H1 (cell line): ENCODE measurements around the gene MED6. TPM values are rescaled to one million over a fixed set of nuclear protein-coding genes. Genes with fewer than 3 reads are reported as not detected.

Experiments
- CTCF ChIA-PET: fragments of 300-600 bp; sonication (Branson Sonifier 250); formaldehyde crosslinking; loops from one replicate; lab custom pipeline; 2021; ENCODE audit not compliant: partially characterized antibody; lab: Charles Lee
- POLR2A ChIA-PET: fragments of 300-600 bp; sonication (Branson Sonifier 250); formaldehyde crosslinking; loops from one replicate; lab custom pipeline; 2021; ENCODE audit warnings: inconsistent platforms; ENCODE audit not compliant: partially characterized antibody; lab: Charles Lee
- DNase-seq, 2 experiments: peaks; one replicate each; pipeline versions ENCODE4 v3.0.0 to v3.0.0-alpha.2; 2010 to 2022; ENCODE audit warnings: low spot score in 2 of 2, low read depth in 1 of 2, mixed read lengths in 1 of 2
- FAIRE-seq: peaks from 2 replicates; lab custom pipeline; 2011; peaks lifted over from hg19 to GRCh38; lab: Jason Lieb, UNC
- H2AFZ ChIP-seq: 2 replicates; pipeline ENCODE4 v1.8.1; 2012; ENCODE audit warnings: low read length, inconsistent platforms
- H2AK5ac ChIP-seq: 2 replicates; pipeline ENCODE4 v1.6.1; 2013; ENCODE audit warnings: low read depth, low read length
- H2BK120ac ChIP-seq: replicated peaks from 2 replicates; pipeline ENCODE3; 2013; ENCODE audit warnings: low read depth, low read length, inconsistent platforms
- H2BK12ac ChIP-seq: 2 replicates; pipeline ENCODE4 v1.6.1; 2013; ENCODE audit warnings: low read depth, low read length
- H2BK15ac ChIP-seq: 2 replicates; pipeline ENCODE4 v1.6.1; 2013; ENCODE audit warnings: low read length
- H2BK20ac ChIP-seq: 2 replicates; pipeline ENCODE4 v1.6.1; 2013; ENCODE audit warnings: low read length
- H2BK5ac ChIP-seq: 2 replicates; pipeline ENCODE4 v1.6.1; 2013; ENCODE audit warnings: low read depth, low read length
- H3K14ac ChIP-seq: 2 replicates; pipeline ENCODE4 v1.6.1; 2013; ENCODE audit warnings: inconsistent platforms; ENCODE audit not compliant: insufficient read length
- H3K18ac ChIP-seq: 2 replicates; pipeline ENCODE4 v1.6.1; 2013; ENCODE audit warnings: low read length; ENCODE audit errors: extremely low read depth
- H3K23ac ChIP-seq: 2 replicates; pipeline ENCODE4 v1.6.1; 2013; ENCODE audit warnings: inconsistent platforms; ENCODE audit not compliant: insufficient read length
- H3K23me2 ChIP-seq: 2 replicates; pipeline ENCODE4 v1.6.1; 2013; ENCODE audit warnings: low read depth, low read length
- H3K27ac ChIP-seq: 2 replicates; pipeline ENCODE4 v1.6.1; 2011; ENCODE audit warnings: low read depth, low read length, inconsistent platforms
- H3K27me3 ChIP-seq, 4 experiments: replicated peaks in 1 of 4; 1 replicate in 1 of 4; 2 replicates in 3 of 4; pipeline versions ENCODE4 v1.6.1 to v1.8.1; 2011 to 2013; ENCODE audit warnings: low read length in 3 of 4, mild to moderate bottlenecking in 3 of 4, inconsistent platforms in 2 of 4, mixed read lengths in 2 of 4, moderate library complexity in 1 of 4; ENCODE audit not compliant: control insufficient read depth in 3 of 4, insufficient read depth in 3 of 4; ENCODE audit errors: extremely low read depth in 1 of 4
- H3K36me3 ChIP-seq, 4 experiments: 2 replicates each; pipeline versions ENCODE4 v1.6.1 to v1.8.1; 2011 to 2013; ENCODE audit warnings: mild to moderate bottlenecking in 4 of 4, low read length in 3 of 4, moderate library complexity in 2 of 4, control low read depth in 1 of 4, inconsistent platforms in 1 of 4; ENCODE audit not compliant: insufficient read depth in 4 of 4, control insufficient read depth in 2 of 4
- H3K4ac ChIP-seq: replicated peaks from 2 replicates; pipeline ENCODE3; 2013; ENCODE audit warnings: low read length, low read depth, mixed read lengths, inconsistent platforms; ENCODE audit not compliant: insufficient read length
- H3K4me1 ChIP-seq, 4 experiments: replicated peaks in 1 of 4; 1 replicate in 1 of 4; 2 replicates in 3 of 4; pipeline versions ENCODE4 v1.6.1 to v1.8.1; 2011 to 2013; ENCODE audit warnings: low read length in 3 of 4, inconsistent platforms in 2 of 4, mixed read lengths in 1 of 4; ENCODE audit not compliant: insufficient read depth in 4 of 4, control insufficient read depth in 3 of 4
- H3K4me2 ChIP-seq, 2 experiments: 2 replicates each; pipeline versions ENCODE4 v1.6.1 to v1.8.1; 2011 to 2013; ENCODE audit warnings: low read depth in 2 of 2, low read length in 2 of 2, control low read depth in 1 of 2, inconsistent platforms in 1 of 2, mild to moderate bottlenecking in 1 of 2; ENCODE audit not compliant: insufficient read depth in 1 of 2
- H3K4me3 ChIP-seq, 4 experiments: fragments of 200-600, 300-600 bp in 1 of 4; sonication (generic), shearing (Covaris generic), sonication (Bioruptor Twin) in 1 of 4; 2 replicates each; pipeline versions ENCODE4 v1.5.1 to v1.8.1; 2011 to 2016; ENCODE audit warnings: low read length in 4 of 4, low read depth in 3 of 4, control low read depth in 2 of 4, inconsistent platforms in 2 of 4, mild to moderate bottlenecking in 2 of 4, mixed read lengths in 1 of 4, moderate library complexity in 1 of 4; ENCODE audit not compliant: insufficient read depth in 2 of 4; ENCODE audit errors: extremely low read depth in 1 of 4
- H3K56ac ChIP-seq: replicated peaks from 2 replicates; pipeline ENCODE3; 2013; ENCODE audit warnings: low read depth, mild to moderate bottlenecking, mixed read lengths, low read length, inconsistent platforms; ENCODE audit not compliant: insufficient read length
- H3K79me1 ChIP-seq: 2 replicates; pipeline ENCODE4 v1.6.1; 2013; ENCODE audit warnings: low read depth, low read length, control low read depth
- H3K79me2 ChIP-seq, 2 experiments: 2 replicates each; pipeline versions ENCODE4 v1.6.1 to v1.8.1; 2012 to 2013; ENCODE audit warnings: low read length in 2 of 2, mild to moderate bottlenecking in 2 of 2, inconsistent platforms in 1 of 2; ENCODE audit not compliant: insufficient read depth in 2 of 2, control insufficient read depth in 1 of 2
- H3K9ac ChIP-seq, 4 experiments: replicated peaks in 1 of 4; 1 replicate in 1 of 4; 2 replicates in 3 of 4; pipeline versions ENCODE4 v1.6.1 to v1.8.1; 2011 to 2013; ENCODE audit warnings: low read depth in 3 of 4, low read length in 3 of 4, control low read depth in 2 of 4, mild to moderate bottlenecking in 2 of 4, moderate library complexity in 2 of 4, inconsistent platforms in 1 of 4; ENCODE audit errors: extremely low read depth in 1 of 4
- H3K9me3 ChIP-seq, 2 experiments: 2 replicates each; pipeline versions ENCODE4 v1.6.1 to v1.8.1; 2012 to 2013; ENCODE audit warnings: mild to moderate bottlenecking in 2 of 2, moderate library complexity in 2 of 2, control low read depth in 1 of 2, inconsistent platforms in 1 of 2, low read depth in 1 of 2, low read length in 1 of 2, mixed read lengths in 1 of 2; ENCODE audit not compliant: insufficient read depth in 2 of 2
- H4K20me1 ChIP-seq, 2 experiments: replicated peaks in 1 of 2; 2 replicates each; pipeline versions ENCODE3 to v1.8.1; 2011 to 2013; ENCODE audit warnings: inconsistent platforms in 2 of 2, low read length in 2 of 2, mild to moderate bottlenecking in 1 of 2; ENCODE audit not compliant: insufficient read depth in 2 of 2, control insufficient read depth in 1 of 2
- H4K5ac ChIP-seq: 2 replicates; pipeline ENCODE4 v1.6.1; 2013; ENCODE audit warnings: low read length, low read depth, mixed read lengths, inconsistent platforms; ENCODE audit not compliant: insufficient read length
- H4K8ac ChIP-seq: 2 replicates; pipeline ENCODE4 v1.8.0; 2013; ENCODE audit warnings: mild to moderate bottlenecking, moderate library complexity, low read length, inconsistent platforms; ENCODE audit not compliant: insufficient read depth; ENCODE audit errors: extremely low read depth
- H4K91ac ChIP-seq: replicated peaks from 2 replicates; pipeline ENCODE3; 2013; ENCODE audit warnings: low read length, mixed read lengths, inconsistent platforms; ENCODE audit not compliant: insufficient read length
- BCL11A ChIP-seq, 2 experiments: IDR thresholded peaks; one replicate each; pipeline ENCODE4 v1.6.1; 2011; ENCODE audit warnings: low read depth in 2 of 2, low read length in 2 of 2, mild to moderate bottlenecking in 2 of 2
- CREB1 ChIP-seq: IDR thresholded peaks from 2 replicates; pipeline ENCODE4 v1.6.1; 2012; ENCODE audit warnings: inconsistent platforms
- CTBP2 ChIP-seq: IDR thresholded peaks from 2 replicates; pipeline ENCODE4 v1.7.0; 2011; ENCODE audit warnings: borderline replicate concordance, mild to moderate bottlenecking, moderate library complexity, mixed read lengths, low read length; ENCODE audit not compliant: insufficient read depth, insufficient read length
- E2F6 ChIP-seq: IDR thresholded peaks from 2 replicates; pipeline ENCODE4 v1.6.1; 2012; ENCODE audit warnings: inconsistent platforms
- EP300 ChIP-seq, 2 experiments: IDR thresholded peaks; 1 replicate in 1 of 2; 2 replicates in 1 of 2; pipeline ENCODE4 v1.6.1; 2011 to 2012; ENCODE audit warnings: low read depth in 2 of 2, low read length in 2 of 2, mild to moderate bottlenecking in 2 of 2, borderline replicate concordance in 1 of 2, inconsistent platforms in 1 of 2, moderate library complexity in 1 of 2
- SAP30 ChIP-seq: fragments of 300-600 bp; sonication (generic); IDR thresholded peaks from 2 replicates; pipeline ENCODE4 v1.7.1; 2012; ENCODE audit warnings: low read length, moderate library complexity, mild to moderate bottlenecking, inconsistent platforms; ENCODE audit not compliant: insufficient read depth, insufficient replicate concordance
- SIN3A ChIP-seq, 2 experiments: IDR thresholded peaks in 1 of 2; conservative IDR thresholded peaks in 1 of 2; 2 replicates each; pipeline ENCODE4 v1.6.1; 2011 to 2012; ENCODE audit warnings: low read length in 2 of 2, improper control_type of control experiment in 1 of 2, low read depth in 1 of 2, mild to moderate bottlenecking in 1 of 2
- SIX5 ChIP-seq: IDR thresholded peaks from 2 replicates; pipeline ENCODE4 v1.6.1; 2011; ENCODE audit warnings: mild to moderate bottlenecking, low read depth, low read length
- SP1 ChIP-seq: IDR thresholded peaks from 2 replicates; pipeline ENCODE4 v1.6.1; 2011; ENCODE audit warnings: low read depth, low read length
- SUZ12 ChIP-seq: fragments of 200-600 bp; sonication (generic); IDR thresholded peaks from 2 replicates; pipeline ENCODE4 v1.6.1; 2012; ENCODE audit warnings: mild to moderate bottlenecking, inconsistent platforms, low read length, moderate library complexity, mixed read lengths
- TAF7 ChIP-seq: optimal IDR thresholded peaks from 2 replicates; pipeline ENCODE3; 2011; ENCODE audit warnings: low read depth, mild to moderate bottlenecking, inconsistent platforms, low read length, moderate library complexity, borderline replicate concordance
- TEAD4 ChIP-seq: IDR thresholded peaks from 2 replicates; pipeline ENCODE4 v1.6.1; 2012; ENCODE audit warnings: low read depth, low read length, inconsistent platforms, mixed read lengths
- WGBS, 2 experiments: shearing (Covaris generic) in 1 of 2; methylation state at CpG; one replicate each; pipeline versions ENCODE4 v1.1.6 to v1.1.7; 2013 to 2015; ENCODE audit warnings: low lambda C conversion rate in 2 of 2, mixed read lengths in 2 of 2, inconsistent platforms in 1 of 2, low coverage in 1 of 2, missing lambda C conversion rate in 1 of 2; ENCODE audit not compliant: insufficient replicate concordance in 2 of 2, insufficient coverage in 1 of 2, insufficient read length in 1 of 2; ENCODE audit errors: extremely low coverage in 1 of 2, missing lambda C conversion rate in 1 of 2; 5-methylcytosine and 5-hydroxymethylcytosine counted together
- polyA plus RNA-seq, 7 experiments: library from polyadenylated mRNA; depleted of rRNA in 3 of 7; stranded (reverse) in 5 of 7; unstranded in 2 of 7; fragments of >200 nt in 5 of 7; fragments of 200-250 nt in 2 of 7; gene quantifications; 1 replicate in 5 of 7; 2 replicates in 1 of 7; 4 replicates in 1 of 7; pipeline versions ENCODE4 v1.2.1 to v1.2.3, GENCODE V29; 2011 to 2013; ENCODE audit warnings: missing spikeins in 2 of 7, mixed read lengths in 2 of 7
- total RNA-seq: library from RNA; stranded (reverse); fragmentation: NEBNext Ultra II Directional; extraction: Animal tissue kit (Norgen Biotek cat#: 25700); gene quantifications from 2 replicates; pipeline ENCODE4 v1.2.1, GENCODE V29; 2021

Gene MED6
- total and polyA plus RNA-seq, 2 of the 8 experiments (the other 6 are each of a cell fraction or from before 2014, with no cell fraction given), result 33.1 to 39.7 TPM

- Histone ChIP-seq H3K36me3 (peaks cover 0 to 3% (median 1%) of the 10 kb centered on the region in 4 experiments; a peak in 4 of 8 replicates), H2BK5ac (no peak overlapping the region), H3K14ac (no peak overlapping the region), H2BK20ac (no peak overlapping the region), H3K23me2 (peaks cover 2% of the 10 kb centered on the region), H3K27me3 (no peaks in the 10 kb centered on the region), H2BK15ac (no peak overlapping the region), H4K91ac (no peak overlapping the region), H3K27ac (no peak overlapping the region), H3K18ac (no peak overlapping the region), H3K79me2 (peaks cover 17 to 43% of the 10 kb centered on the region in 2 experiments), H3K4me2 (peak overlapping the region; percentile 35 to 66), H4K5ac (no peak overlapping the region), H2BK120ac (no peak overlapping the region), H2AFZ (peak overlapping the region; percentile 89), H3K9ac (peak overlapping the region in 2 of 4 experiments; percentile 30 to 48; a peak in 4 of 7 replicates), H4K8ac (no peak overlapping the region), H3K56ac (no peak overlapping the region), H4K20me1 (peaks cover 0 to 2% of the 10 kb centered on the region in 2 experiments), H3K4ac (no peak overlapping the region), H3K23ac (no peak overlapping the region), H3K4me3 (peak overlapping the region; percentile 30 to 69 (median 46)), H2BK12ac (no peak overlapping the region), H3K9me3 (no peaks in the 10 kb centered on the region), H2AK5ac (no peak overlapping the region), H3K4me1 (peaks cover 0 to 3% (median 1%) of the 10 kb centered on the region in 4 experiments; a peak in 4 of 7 replicates), H3K79me1 (0 out of 2 replicates have a peak, but pooled peaks cover 4% of the 10 kb centered on the region)
- ChIA-PET CTCF (interaction anchor here (0.7 to 1.5 kb wide), 5 partner anchors 12 to 216 kb away, joined by 3 read pairs; no protein-coding TSS in a partner anchor), POLR2A (interaction anchor here (0.6 to 1.7 kb wide), 8 partner anchors 10 to 306 kb away, joined by 3 to 6 read pairs (median 3); partner anchors contain the start of genes PCNX1 and TTC9)
- peak; percentile 48 for FAIRE-seq
- WGBS, 2 experiments, result 63% methylated on average over 3 of the region's 3 CpGs; no CpG with 5 or more reads in 1 of the 2 experiments
- no peak for DNase-seq
- no peak for TF ChIP-seq CTBP2
- no peak for TF ChIP-seq E2F6
- no peak for TF ChIP-seq SUZ12
- no peak for TF ChIP-seq SP1
- TF ChIP-seq EP300 (IDR thresholded peaks at IDR 0.05; ENCODE audit: borderline replicate concordance in 1 of 2, low read depth in 2 of 2, low read length in 2 of 2), result no peak
- TF ChIP-seq CREB1, result no peak
- no peak for TF ChIP-seq SIX5
- no peak for TF ChIP-seq SAP30
- no peak for TF ChIP-seq TAF7
- TF ChIP-seq BCL11A (IDR thresholded peaks at IDR 0.05; ENCODE audit: low read depth in 2 of 2, low read length in 2 of 2), result no peak
- TF ChIP-seq SIN3A (conservative IDR thresholded peaks at IDR 0.05 in 1 of 2, IDR thresholded peaks at IDR 0.05 in 1 of 2; ENCODE audit: low read depth in 1 of 2, low read length in 2 of 2), result no peak
- no peak for TF ChIP-seq TEAD4
Observed at GRCh38 chr14:70601162-70601561, 707 bp upstream of the MED6 start.
